Dedifferentiated amniotic fluid mesenchymal stem cell (primary cell): ENCODE data around the gene SP140.
"Not testable (repeated sequence)": the region's sequence is repeated elsewhere in the genome, so short reads cannot be mapped to it uniquely, and the experiment has no call there.

ENCODE experiments used
- DNase-seq: peaks from one replicate; pipeline ENCODE4 v3.0.0-alpha.2; 2016; ENCODE audit errors: extremely low spot score

The SP140 gene

GRCh38 chr2:230286048-230286447 is 60.5 kb downstream of the SP140 start:
- DNase-seq = no peak

- not testable (repeated sequence) for DNase-seq
Observed at GRCh38 chr2:230289311-230289710, 63.8 kb downstream of the SP140 start.

- no peak for DNase-seq
Observed at GRCh38 chr2:230295192-230295591, 69.7 kb downstream of the SP140 start.

DNA sequence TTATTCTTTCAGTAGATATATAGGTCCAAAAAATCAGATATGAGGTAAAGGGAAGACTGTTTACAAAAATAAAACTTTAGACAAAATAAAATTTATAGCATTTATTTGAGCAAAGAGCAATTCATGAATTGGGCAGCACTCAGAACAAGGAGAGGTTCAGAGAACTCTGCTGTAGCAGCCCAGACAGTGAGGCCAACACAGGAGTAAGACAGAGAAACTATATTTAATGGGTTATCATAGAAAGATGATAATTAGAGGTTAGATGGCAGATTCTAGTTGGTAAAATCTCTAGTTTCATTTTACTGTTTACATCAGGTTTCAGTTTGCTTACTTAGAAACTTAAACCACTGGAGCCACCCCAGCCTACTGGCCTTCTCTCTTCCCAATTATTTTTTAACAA is 71.4 kb downstream of the SP140 start:
- DNase-seq = no peak

GRCh38 chr2:230299618-230300017 is 74.1 kb downstream of the SP140 start:
- no peak for DNase-seq

GRCh38 chr2:230305416-230306275 is 80.1 kb downstream of the SP140 start:
- no peak for DNase-seq

GRCh38 chr2:230306474-230306873 is 80.9 kb downstream of the SP140 start:
- DNase-seq = no peak

GRCh38 chr2:230307485-230307884 is 81.9 kb downstream of the SP140 start:
- no peak for DNase-seq

- no peak for DNase-seq
Observed at GRCh38 chr2:230308402-230309000, 83.0 kb downstream of the SP140 start.

DNA sequence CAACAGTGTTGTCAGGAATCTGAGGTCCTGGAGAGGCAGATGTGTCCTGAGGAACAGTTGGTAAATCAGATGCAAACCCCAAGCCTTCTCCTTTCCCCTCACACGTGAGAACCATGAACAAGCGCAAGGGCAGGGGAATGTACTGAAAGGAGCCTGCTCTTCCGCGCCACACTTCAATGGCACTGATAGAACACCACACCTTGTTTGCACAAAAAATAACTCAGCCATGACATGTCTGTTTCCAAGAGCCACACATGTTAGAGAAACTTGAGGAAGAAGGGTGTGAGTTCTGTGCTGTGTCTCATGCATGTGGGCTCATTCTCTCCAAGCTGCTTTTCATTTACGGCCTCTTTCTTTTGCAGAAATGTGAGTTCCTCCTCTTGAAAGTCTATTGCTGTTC is 85.3 kb downstream of the SP140 start:
- not testable (repeated sequence) for DNase-seq

GRCh38 chr2:230311634-230312033 is 86.1 kb downstream of the SP140 start:
- not testable (repeated sequence) for DNase-seq

- no peak for DNase-seq
Observed at GRCh38 chr2:230312638-230313037, 87.1 kb downstream of the SP140 start.

- no peak for DNase-seq
Observed at GRCh38 chr2:230317366-230317765, 91.8 kb downstream of the SP140 start.

- no peak for DNase-seq
Observed at GRCh38 chr2:230318190-230319121, 92.9 kb downstream of the SP140 start.

DNA sequence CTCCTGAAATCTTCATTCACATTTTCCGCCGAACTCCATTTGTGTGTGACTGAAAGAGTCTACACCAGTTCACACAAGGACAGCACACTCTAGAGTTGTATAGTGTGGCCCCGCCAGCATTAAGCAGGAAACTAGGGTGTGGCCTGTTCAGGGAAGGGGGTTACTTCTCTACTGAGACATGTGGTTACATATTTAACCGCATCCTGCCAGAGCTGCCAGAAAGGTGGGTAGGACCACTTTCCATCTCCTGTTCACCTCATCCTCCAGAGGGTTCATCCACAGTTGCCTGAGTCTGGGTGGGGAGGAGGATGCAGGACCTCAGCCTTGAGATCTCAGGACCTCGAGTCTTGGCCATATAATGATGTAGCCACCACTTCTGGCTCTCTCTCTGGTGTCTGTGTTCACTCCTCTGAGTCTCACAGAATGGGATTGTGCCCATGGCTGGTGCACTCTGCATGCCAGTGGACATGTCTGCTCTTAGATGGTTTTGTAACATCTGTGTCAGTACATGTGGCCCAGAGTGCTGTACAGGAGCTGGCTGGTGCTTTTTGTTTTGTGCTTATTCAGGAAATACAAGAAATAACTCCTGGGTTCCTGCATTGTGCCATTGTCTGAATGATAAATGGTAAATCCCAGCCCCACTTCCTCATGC is 93.8 kb downstream of the SP140 start:
- DNase-seq = no peak

GRCh38 chr2:230321031-230321430 is 95.5 kb downstream of the SP140 start:
- no peak for DNase-seq

GRCh38 chr2:230322561-230323384 is 97.2 kb downstream of the SP140 start:
- DNase-seq = no peak

GRCh38 chr2:230323385-230324106 is 98.0 kb downstream of the SP140 start:
- no peak for DNase-seq

DNA sequence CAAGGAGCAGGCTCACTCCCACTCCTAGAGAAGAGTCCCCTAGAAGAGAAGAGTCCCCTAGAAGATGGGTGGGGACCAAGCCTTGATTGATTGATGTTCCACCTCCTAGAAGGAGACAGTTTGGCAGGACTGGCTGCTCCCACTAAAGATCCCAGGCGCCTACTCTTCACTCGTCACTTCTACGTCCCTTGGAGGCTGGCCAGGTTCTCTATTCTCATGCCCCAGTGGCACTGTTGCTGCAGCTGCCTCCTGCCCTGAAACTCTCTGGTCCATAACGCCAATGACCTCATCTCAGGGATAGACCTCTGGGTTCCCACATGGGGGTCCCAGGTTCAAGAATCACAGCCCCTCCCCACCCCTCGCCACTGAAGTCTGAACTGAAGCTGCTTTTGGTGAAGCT is 99.0 kb downstream of the SP140 start:
- no peak for DNase-seq
